ENCODE data around the gene IL6R. TPM values are rescaled to one million over a fixed set of nuclear protein-coding genes. Genes with fewer than 3 reads are reported as not detected.
A peak's percentile ranks its signal among the peaks of the same experiment; 100 is the strongest.

IL6R gene
- total RNA-seq, 1 experiment from 2014 or later = 4.9 TPM

DNA sequence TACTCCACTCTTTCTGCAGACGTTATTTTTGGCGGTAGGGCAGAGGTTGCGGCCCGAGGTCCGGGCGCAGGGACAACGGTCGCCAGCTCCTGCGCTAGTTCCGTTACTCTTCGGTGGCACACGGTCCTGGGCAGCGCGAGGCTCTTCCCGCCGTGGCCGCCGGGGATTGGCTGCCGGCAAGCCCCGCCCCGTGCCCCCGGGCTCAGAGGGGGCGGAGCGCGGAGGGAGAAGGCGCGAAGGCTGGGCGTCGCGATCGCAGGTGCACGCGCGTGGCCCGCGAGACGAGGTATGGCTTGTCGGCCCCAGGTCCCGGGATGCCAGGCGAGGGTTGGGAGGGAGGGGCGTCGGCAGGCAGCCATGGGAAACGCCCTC lies 97.6 kb downstream of the IL6R start:
- H3K4me1 ChIP-seq = 0 out of 2 replicates have a peak, but pooled peaks cover 7% of the 10 kb centered on the region
- Mint-ChIP-seq H3K36me3 (ENCODE audit: insufficient read depth, unreplicated experiment) (no peaks in the 10 kb centered on the region), H3K9me3 (ENCODE audit: unreplicated experiment) (no peaks in the 10 kb centered on the region), H3K4me1 (ENCODE audit: low read depth, unreplicated experiment) (no peaks in the 10 kb centered on the region), H3K27me3 (ENCODE audit: insufficient read depth, unreplicated experiment) (peaks cover 26% of the 10 kb centered on the region), H3K27ac (ENCODE audit: unreplicated experiment) (no peak overlapping the region), H3K4me3 (ENCODE audit: unreplicated experiment) (no peak overlapping the region)
- peaks cover 4% of the 10 kb centered on the region; the same call in 1 of the 2 replicates for H3K27me3 ChIP-seq (replicated peaks; ENCODE audit: control insufficient read depth, insufficient read depth, low read length)
- POLR2A ChIA-PET = no interaction called here
- TF ChIP-seq, protein P1, sequence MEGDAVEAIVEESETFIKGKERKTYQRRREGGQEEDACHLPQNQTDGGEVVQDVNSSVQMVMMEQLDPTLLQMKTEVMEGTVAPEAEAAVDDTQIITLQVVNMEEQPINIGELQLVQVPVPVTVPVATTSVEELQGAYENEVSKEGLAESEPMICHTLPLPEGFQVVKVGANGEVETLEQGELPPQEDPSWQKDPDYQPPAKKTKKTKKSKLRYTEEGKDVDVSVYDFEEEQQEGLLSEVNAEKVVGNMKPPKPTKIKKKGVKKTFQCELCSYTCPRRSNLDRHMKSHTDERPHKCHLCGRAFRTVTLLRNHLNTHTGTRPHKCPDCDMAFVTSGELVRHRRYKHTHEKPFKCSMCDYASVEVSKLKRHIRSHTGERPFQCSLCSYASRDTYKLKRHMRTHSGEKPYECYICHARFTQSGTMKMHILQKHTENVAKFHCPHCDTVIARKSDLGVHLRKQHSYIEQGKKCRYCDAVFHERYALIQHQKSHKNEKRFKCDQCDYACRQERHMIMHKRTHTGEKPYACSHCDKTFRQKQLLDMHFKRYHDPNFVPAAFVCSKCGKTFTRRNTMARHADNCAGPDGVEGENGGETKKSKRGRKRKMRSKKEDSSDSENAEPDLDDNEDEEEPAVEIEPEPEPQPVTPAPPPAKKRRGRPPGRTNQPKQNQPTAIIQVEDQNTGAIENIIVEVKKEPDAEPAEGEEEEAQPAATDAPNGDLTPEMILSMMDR (IDR thresholded peaks at IDR 0.05; ENCODE audit: insufficient read depth in 1 of 2, low read depth in 1 of 2, low read length in 1 of 2, severe bottlenecking in 1 of 2, unreplicated experiment in 1 of 2) = no peak
- BruUV-seq (replicated peaks) = no TSS peak
- peaks cover 3% of the 10 kb centered on the region; the same call in 1 of the 2 replicates for H3K9me3 ChIP-seq
- CTCF ChIA-PET = interaction anchor here (0.8 kb wide), 1 partner anchor 22 kb away, joined by 3 read pairs; no protein-coding TSS in a partner anchor
- intact Hi-C loops (cut with micrococcal nuclease; ENCODE audit: unreplicated experiment) = no loop called here
- DNase-seq = no peak
- H3K4me3 ChIP-seq (ENCODE audit: low read depth, low read length) = no peak overlapping the region
- no peaks in the 10 kb centered on the region for H3K36me3 ChIP-seq (ENCODE audit: control insufficient read depth, insufficient read depth, low read length)

DNA sequence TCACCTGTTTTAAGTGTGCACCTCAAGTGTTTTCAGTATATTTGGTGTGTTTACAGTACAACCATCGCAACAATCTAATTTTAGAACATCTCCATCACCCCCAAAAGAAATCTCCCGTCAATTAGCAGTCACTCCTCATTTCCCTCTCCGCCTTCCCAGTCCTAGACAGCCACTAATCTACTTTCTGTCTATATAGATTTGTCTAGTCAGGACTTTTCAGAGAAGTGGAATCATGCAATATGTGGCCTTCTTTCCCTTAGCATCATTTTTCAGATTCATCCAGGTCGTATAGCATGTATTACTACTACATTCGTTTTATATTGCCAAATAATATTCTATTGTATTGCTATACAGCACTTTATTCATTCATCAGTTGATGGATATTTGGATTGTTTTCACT lies 98.8 kb downstream of the IL6R start:
- POLR2A ChIA-PET = no interaction called here

DNA sequence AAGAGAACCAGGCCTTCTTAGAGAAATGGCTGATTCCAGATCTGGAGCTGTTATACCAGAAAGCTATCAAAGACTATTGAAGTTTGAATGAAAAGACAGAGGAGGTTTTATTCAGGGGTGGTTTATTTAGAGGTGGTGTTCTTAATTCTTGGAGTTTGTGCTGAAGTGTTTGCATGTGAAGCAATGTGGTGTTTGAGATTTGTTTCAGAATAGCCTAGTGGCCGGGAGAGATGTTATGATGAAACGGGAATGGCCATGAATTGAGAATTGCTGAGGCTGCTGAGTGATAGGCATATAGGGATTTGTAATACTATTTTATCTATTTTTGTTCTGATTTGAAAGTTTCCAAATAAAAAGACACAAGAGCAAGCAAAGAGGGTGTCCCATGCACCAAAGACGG lies 107.6 kb downstream of the IL6R start:
- Mint-ChIP-seq H3K9me3 (ENCODE audit: unreplicated experiment) (no peaks in the 10 kb centered on the region), H3K27ac (ENCODE audit: unreplicated experiment) (no peak overlapping the region), H3K4me3 (ENCODE audit: unreplicated experiment) (no peak overlapping the region), H3K4me1 (ENCODE audit: low read depth, unreplicated experiment) (no peaks in the 10 kb centered on the region), H3K36me3 (ENCODE audit: insufficient read depth, unreplicated experiment) (no peaks in the 10 kb centered on the region), H3K27me3 (ENCODE audit: insufficient read depth, unreplicated experiment) (peaks cover 19% of the 10 kb centered on the region)
- ChIA-PET POLR2A (no interaction called here), CTCF (no interaction called here)
- no TSS peak for BruUV-seq (replicated peaks)
- no peak overlapping the region for H3K4me3 ChIP-seq (ENCODE audit: low read depth, low read length)
- TF ChIP-seq, protein P1 (IDR thresholded peaks at IDR 0.05; ENCODE audit: insufficient read depth in 1 of 2, low read depth in 1 of 2, low read length in 1 of 2, severe bottlenecking in 1 of 2, unreplicated experiment in 1 of 2) = no peak
- H3K4me1 ChIP-seq = no peaks in the 10 kb centered on the region
- intact Hi-C loops (cut with micrococcal nuclease; ENCODE audit: unreplicated experiment) = no loop called here
- no peaks in the 10 kb centered on the region for H3K36me3 ChIP-seq (ENCODE audit: control insufficient read depth, insufficient read depth, low read length)
- H3K27me3 ChIP-seq (replicated peaks; ENCODE audit: control insufficient read depth, insufficient read depth, low read length) = no peaks in the 10 kb centered on the region
- H3K9me3 ChIP-seq = no peaks in the 10 kb centered on the region
- no peak for DNase-seq

More for the DNA sequence above, 98.8 kb downstream of the IL6R start:
- H3K36me3 ChIP-seq (ENCODE audit: control insufficient read depth, insufficient read depth, low read length) = no peaks in the 10 kb centered on the region
- no peak overlapping the region for H3K27ac Mint-ChIP-seq (ENCODE audit: unreplicated experiment)
- intact Hi-C loops (cut with micrococcal nuclease; ENCODE audit: unreplicated experiment) = no loop called here
- no peak overlapping the region for H3K4me3 ChIP-seq (ENCODE audit: low read depth, low read length)
- H3K4me1 ChIP-seq = 0 out of 2 replicates have a peak, but pooled peaks cover 7% of the 10 kb centered on the region
- peaks cover 25% of the 10 kb centered on the region for H3K27me3 Mint-ChIP-seq (ENCODE audit: insufficient read depth, unreplicated experiment)
- CTCF ChIA-PET = no interaction called here
- H3K4me3 Mint-ChIP-seq (ENCODE audit: unreplicated experiment) = peak overlapping the region; percentile 49
- H3K9me3 ChIP-seq = no peaks in the 10 kb centered on the region
- no peaks in the 10 kb centered on the region for H3K9me3 Mint-ChIP-seq (ENCODE audit: unreplicated experiment)
- no peaks in the 10 kb centered on the region for H3K4me1 Mint-ChIP-seq (ENCODE audit: low read depth, unreplicated experiment)
- TF ChIP-seq, protein P1 (IDR thresholded peaks at IDR 0.05; ENCODE audit: insufficient read depth in 1 of 2, low read depth in 1 of 2, low read length in 1 of 2, severe bottlenecking in 1 of 2, unreplicated experiment in 1 of 2) = no peak
- peaks cover 4% of the 10 kb centered on the region; the same call in 1 of the 2 replicates for H3K27me3 ChIP-seq (replicated peaks; ENCODE audit: control insufficient read depth, insufficient read depth, low read length)
- H3K36me3 Mint-ChIP-seq (ENCODE audit: insufficient read depth, unreplicated experiment) = no peaks in the 10 kb centered on the region
- DNase-seq = no peak
- BruUV-seq (replicated peaks) = no TSS peak
